Stimulated activated naive CD8-positive, alpha-beta T cell treated with anti-CD3 and anti-CD28 coated beads, Interleukin-15, Interleukin-2, amounts not matched to agents 100 ng/mL and 50 ng/mL, for 24 hours (primary cell): ENCODE measurements around the gene TGIF2.

ENCODE experiments used
- H3K27ac Mint-ChIP-seq: one replicate; pipeline ENCODE4 v1.8.0; 2021; ENCODE audit warnings: mild to moderate bottlenecking, mixed read lengths
- H3K27me3 Mint-ChIP-seq: one replicate; pipeline ENCODE4 v1.8.0; 2021; ENCODE audit warnings: mixed read lengths
- H3K36me3 Mint-ChIP-seq: one replicate; pipeline ENCODE4 v1.8.0; 2021; ENCODE audit warnings: low read depth, mixed read lengths
- H3K4me1 Mint-ChIP-seq: one replicate; pipeline ENCODE4 v1.8.0; 2021; ENCODE audit warnings: low read depth, mixed read lengths
- H3K4me3 Mint-ChIP-seq: one replicate; pipeline ENCODE4 v1.8.0; 2021; ENCODE audit warnings: mild to moderate bottlenecking, mixed read lengths
- H3K9me3 Mint-ChIP-seq: one replicate; pipeline ENCODE4 v1.8.0; 2021; ENCODE audit warnings: mixed read lengths

The TGIF2 gene

DNA sequence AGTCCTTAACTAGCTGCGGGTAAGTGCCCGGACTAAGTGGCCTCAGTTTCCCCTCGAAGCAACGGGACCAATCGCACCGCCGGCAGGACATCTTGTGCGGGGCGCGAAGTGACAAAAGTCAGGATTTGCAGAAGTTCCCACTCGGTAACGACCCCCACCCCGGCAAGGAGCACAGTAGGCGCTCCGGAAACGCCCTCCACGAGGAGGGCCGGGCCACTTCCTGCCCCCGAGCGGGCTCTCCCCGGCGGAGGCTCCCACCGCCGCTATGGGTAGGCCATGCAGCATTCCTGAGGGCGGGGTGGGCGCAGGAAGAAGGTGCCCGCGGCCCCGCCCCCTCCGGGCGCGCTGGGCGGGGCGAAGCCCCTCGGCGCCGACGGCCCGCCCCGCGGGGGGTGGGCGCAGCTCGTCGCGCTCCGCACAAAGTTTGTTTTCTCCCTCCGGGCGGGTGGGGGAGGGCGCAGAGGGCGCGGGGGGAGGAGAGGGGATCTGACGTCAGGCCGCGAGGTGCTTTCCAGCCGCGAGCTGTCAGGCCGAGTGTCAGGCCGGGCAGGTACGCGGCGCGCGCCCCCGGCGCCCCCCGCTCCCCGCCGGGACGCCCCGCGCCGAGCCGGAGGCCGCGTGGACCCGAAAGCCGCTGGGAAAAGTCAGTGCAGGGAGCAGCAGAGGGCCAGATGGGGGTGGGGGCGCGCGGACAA lies at the start of gene TGIF2:
TGIF2 (plus strand) TSS at position 495 of the 695 bp plus-strand sequence. CDS start 5,178 bp downstream, outside the sequence.
- H3K27ac Mint-ChIP-seq, result peak within 1 kb of the TSS; percentile 98

DNA sequence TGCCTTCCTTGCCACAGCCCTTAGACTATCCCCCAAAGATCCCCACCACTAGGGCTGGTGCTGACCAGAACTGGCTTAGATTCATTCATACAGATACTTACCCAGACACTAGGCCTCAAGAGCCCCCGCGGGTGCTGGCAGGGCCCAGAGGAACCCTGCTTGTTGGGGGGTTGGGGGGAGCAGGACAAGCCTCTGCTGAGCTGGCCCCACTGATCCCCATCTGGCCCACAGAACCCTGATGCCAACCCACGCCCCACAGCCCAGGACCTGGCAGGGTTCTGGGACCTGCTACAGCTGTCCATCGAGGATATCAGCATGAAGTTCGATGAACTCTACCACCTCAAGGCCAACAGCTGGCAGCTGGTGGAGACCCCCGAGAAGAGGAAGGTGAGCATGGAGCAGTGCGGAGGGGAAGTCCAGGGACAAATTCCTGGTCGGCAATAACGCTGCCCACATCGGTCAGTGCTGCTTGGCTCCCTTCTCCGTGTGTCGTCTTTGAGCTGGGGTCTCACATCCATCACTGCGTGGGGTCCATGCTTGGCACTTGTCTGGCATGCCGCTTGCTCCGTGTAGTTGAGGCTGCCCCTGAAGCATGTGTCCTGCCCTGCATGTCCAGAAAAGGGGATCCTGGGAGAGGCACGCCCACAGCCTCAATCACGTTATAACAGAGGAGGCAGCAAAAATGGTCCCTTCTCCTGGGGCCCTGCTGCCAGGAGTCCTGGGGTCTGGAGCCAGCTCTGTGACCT lies 47.6 kb upstream of the TGIF2 start:
- Mint-ChIP-seq H3K4me3 (no peak overlapping the region), H3K27ac (no peak overlapping the region), H3K9me3 (no peaks in the 10 kb centered on the region), H3K4me1 (no peaks in the 10 kb centered on the region), H3K36me3 (peaks cover 16% of the 10 kb centered on the region), H3K27me3 (no peaks in the 10 kb centered on the region)

More for the DNA sequence above, at the start of gene TGIF2:
- H3K36me3 Mint-ChIP-seq, result peaks cover 20% of the 10 kb centered on the region
- no peaks in the 10 kb centered on the region for H3K9me3 Mint-ChIP-seq
- H3K4me3 Mint-ChIP-seq, result peak within 1 kb of the TSS; percentile 98
- no peaks in the 10 kb centered on the region for H3K27me3 Mint-ChIP-seq
- H3K4me1 Mint-ChIP-seq, result peaks cover 45% of the 10 kb centered on the region

DNA sequence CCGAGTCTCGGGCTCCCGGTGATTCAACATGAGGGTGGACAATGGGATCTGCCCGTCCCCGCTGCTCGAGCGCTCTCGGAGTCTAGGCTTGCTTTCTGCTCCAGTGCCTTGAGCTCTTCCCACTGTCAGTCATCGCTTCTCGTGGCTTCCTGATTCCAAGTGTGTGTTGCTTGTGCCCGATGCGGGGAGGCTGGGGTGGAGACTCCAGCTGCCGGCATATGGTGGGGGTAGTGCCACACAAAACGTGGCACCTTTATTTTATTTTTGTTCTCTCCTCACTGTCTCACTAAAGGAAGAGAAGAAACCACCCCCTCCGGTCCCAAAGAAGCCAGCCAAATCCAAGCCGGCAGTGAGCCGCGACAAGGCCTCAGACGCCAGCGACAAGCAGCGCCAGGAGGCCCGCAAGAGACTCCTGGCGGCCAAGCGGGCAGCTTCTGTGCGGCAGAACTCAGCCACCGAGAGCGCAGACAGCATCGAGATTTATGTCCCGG lies 46.8 kb upstream of the TGIF2 start:
- no peaks in the 10 kb centered on the region for H3K27me3 Mint-ChIP-seq
- peaks cover 16% of the 10 kb centered on the region for H3K36me3 Mint-ChIP-seq
- no peaks in the 10 kb centered on the region for H3K4me1 Mint-ChIP-seq
- H3K9me3 Mint-ChIP-seq, result no peaks in the 10 kb centered on the region
- no peak overlapping the region for H3K4me3 Mint-ChIP-seq
- H3K27ac Mint-ChIP-seq, result no peak overlapping the region

DNA sequence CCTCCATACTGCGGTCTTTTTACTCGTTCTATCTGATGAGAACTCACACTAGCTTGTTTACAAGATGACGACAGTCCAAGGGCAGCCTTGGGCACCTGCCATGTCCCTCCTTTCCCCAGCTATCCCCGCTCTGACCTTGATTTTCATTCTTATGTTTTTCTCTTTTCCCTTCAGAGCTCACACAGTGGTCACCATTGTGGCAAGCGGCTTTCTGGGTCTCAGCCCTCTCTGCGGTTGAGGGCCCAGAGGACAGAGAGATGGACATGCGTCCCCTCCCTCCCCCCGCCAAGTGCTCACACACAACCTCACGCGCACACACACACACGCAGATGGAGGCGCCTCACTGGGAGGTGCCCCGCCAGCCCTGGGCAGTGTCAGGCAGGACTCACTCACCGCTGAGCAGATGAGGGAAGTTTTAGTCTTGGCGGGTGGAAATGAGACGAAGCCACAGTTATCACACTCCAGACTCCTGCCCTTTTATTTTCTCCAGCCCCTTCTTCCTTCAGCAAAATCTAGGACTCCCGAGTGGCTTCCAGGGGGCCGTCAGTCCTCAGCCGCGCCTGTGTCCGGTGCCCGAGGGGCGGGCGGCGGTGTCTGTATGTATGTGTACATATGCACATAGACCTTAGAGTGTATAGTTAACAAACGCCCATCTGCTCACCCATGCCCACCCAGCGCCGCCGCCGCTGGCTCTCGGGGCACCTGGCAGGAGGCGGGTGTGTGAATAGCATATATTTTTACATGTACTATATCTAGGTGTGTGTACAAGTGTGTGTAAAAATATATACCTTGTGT lies 45.9 kb upstream of the TGIF2 start:
- H3K4me3 Mint-ChIP-seq, result no peak overlapping the region
- H3K4me1 Mint-ChIP-seq, result no peaks in the 10 kb centered on the region
- no peaks in the 10 kb centered on the region for H3K9me3 Mint-ChIP-seq
- H3K36me3 Mint-ChIP-seq, result peaks cover 16% of the 10 kb centered on the region
- H3K27ac Mint-ChIP-seq, result no peak overlapping the region
- no peaks in the 10 kb centered on the region for H3K27me3 Mint-ChIP-seq

DNA sequence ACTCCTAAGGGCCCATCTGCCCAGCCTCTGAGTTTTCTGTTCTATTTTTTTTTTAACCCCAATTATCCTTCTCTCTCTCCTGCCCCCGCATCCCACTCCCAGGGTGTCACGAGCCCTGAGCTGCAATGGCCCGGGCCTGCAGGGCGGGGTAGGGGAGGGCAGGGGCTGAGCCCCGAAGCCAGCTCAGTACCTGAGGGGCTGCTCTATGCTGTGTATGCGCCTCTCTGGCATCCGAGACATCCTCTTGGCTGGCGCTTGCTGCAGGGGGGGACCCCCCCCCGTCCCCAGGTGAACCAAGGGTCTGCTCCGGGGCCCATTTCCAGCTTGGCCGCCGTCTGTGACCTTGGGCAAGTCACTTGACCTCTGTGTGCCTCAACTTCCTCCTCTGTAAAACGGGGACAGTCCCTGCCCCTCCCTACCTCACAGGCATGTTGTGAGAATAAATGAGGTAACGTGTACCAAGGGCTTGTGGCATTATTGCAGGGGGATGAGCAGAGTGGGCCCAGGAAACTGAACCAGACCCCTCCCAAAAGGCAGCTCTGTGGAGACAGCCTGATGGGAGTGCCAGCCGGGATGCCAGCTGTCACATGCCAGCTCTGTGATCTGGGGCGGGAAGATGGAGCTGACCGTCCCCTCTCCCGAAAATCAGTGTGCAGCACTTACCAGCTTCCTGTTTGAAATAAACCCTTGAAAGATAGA lies 45.1 kb upstream of the TGIF2 start:
- Mint-ChIP-seq H3K27me3 (no peaks in the 10 kb centered on the region), H3K4me3 (no peak overlapping the region), H3K27ac (no peak overlapping the region), H3K36me3 (peaks cover 16% of the 10 kb centered on the region), H3K9me3 (no peaks in the 10 kb centered on the region), H3K4me1 (no peaks in the 10 kb centered on the region)

DNA sequence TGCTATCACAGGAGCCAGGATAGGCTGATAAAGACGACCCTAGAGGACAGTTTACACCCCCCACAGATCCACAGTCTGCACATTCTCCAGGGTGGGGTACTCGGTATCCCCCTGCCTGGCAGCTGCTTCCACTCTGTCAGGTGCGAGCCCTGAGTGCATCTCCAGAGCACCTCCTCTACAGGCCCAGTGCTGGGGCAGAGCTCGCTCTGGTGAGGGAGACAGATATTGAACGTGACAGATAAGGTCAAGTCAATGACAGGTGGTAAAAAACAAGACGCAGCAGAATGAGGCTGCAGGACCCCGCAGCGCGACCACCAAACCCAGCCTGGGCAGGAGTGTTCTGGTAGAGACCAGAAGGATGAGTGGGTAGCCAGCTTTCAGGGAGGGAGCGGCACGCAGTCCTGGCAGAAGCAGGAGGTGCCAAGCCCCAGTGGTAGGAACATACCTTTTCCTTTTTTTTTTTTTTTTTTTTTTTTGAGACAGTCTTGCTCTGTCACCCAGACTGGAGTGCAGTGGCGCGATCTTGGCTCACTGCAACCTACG lies 44.5 kb upstream of the TGIF2 start:
- H3K36me3 Mint-ChIP-seq, result peaks cover 16% of the 10 kb centered on the region
- no peak overlapping the region for H3K27ac Mint-ChIP-seq
- H3K4me3 Mint-ChIP-seq, result no peak overlapping the region
- H3K4me1 Mint-ChIP-seq, result no peaks in the 10 kb centered on the region
- H3K27me3 Mint-ChIP-seq, result no peaks in the 10 kb centered on the region
- H3K9me3 Mint-ChIP-seq, result no peaks in the 10 kb centered on the region

DNA sequence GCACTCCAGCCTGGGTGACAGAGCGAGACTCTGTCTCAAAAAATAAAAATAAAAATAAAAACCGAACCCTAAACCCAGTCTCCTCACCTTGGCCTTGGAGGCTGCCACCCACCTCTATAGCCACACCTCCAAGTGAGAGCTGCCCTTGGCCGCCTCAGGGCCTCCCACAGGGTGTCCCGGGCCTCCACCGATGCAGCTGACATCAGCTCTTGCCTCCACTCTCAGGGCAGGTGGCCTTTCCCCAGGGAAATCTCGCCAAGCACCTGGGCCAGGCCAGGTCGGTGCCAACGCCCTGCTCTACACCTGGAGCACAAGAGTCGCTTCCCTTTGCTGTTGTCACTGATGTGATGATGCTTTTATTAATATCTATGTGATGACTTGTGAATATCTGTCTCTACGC lies 41.0 kb upstream of the TGIF2 start:
- peaks cover 2% of the 10 kb centered on the region for H3K36me3 Mint-ChIP-seq
- H3K4me1 Mint-ChIP-seq, result no peaks in the 10 kb centered on the region
- no peaks in the 10 kb centered on the region for H3K27me3 Mint-ChIP-seq
- no peak overlapping the region for H3K27ac Mint-ChIP-seq
- no peak overlapping the region for H3K4me3 Mint-ChIP-seq
- no peaks in the 10 kb centered on the region for H3K9me3 Mint-ChIP-seq

DNA sequence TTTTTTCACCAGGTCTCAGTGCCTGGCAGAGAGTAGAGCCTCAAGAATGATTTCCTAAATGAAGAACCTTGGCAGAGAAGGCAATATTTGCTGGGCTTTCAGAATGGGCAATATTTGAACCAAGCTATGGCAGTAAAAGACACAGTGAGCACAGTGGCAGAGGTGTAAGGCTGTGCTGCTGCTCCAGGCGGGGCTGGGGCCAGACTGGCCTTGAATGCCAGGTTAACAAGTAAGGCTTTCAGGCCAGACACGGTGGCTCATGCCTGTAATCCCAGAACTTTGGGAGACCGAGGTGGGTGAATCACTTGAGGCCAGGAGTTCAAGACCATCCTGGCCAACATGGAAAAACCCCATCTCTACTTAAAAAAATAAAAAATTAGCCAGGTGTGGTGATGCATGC lies 40.6 kb upstream of the TGIF2 start:
- Mint-ChIP-seq H3K4me1 (no peaks in the 10 kb centered on the region), H3K36me3 (no peaks in the 10 kb centered on the region), H3K27ac (no peak overlapping the region)

DNA sequence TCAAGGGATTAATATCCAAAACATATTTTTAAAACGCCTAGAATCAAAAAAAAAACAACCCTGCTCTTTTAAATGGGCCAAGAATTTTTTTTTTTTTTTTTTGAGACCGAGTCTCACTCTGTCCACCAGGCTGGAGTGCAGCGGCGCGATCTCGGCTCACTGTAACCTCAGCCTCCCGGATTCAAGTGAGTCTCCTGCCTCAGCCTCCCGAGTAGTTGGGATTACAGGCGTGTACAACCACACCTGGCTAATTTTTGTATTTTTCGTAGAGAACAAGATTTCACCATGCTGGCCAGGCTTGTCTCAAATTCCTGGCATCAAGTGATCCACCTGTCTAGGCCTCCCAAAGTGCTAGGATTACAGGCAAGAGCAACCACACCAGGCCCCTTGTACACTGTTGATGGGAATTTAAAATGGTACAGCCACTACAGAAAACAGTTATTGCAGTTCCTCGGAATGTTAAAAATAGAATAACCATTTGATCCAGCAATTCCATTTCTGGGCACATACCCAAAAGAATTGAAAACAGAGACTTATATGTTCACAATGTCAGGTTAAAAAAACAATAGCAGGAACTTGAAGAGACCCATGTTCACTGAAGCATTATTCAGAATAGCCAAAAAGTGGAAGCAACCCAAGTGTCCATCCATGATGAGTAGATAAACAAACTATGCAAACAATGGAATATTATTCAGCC lies 35.2 kb upstream of the TGIF2 start:
- H3K27me3 Mint-ChIP-seq, result no peaks in the 10 kb centered on the region
- H3K36me3 Mint-ChIP-seq, result no peaks in the 10 kb centered on the region
- no peak overlapping the region for H3K4me3 Mint-ChIP-seq
- H3K27ac Mint-ChIP-seq, result no peak overlapping the region
- peaks cover 3% of the 10 kb centered on the region for H3K4me1 Mint-ChIP-seq
- no peaks in the 10 kb centered on the region for H3K9me3 Mint-ChIP-seq

More for the DNA sequence above, 40.6 kb upstream of the TGIF2 start:
- Mint-ChIP-seq H3K9me3 (no peaks in the 10 kb centered on the region), H3K27me3 (no peaks in the 10 kb centered on the region), H3K4me3 (no peak overlapping the region)

DNA sequence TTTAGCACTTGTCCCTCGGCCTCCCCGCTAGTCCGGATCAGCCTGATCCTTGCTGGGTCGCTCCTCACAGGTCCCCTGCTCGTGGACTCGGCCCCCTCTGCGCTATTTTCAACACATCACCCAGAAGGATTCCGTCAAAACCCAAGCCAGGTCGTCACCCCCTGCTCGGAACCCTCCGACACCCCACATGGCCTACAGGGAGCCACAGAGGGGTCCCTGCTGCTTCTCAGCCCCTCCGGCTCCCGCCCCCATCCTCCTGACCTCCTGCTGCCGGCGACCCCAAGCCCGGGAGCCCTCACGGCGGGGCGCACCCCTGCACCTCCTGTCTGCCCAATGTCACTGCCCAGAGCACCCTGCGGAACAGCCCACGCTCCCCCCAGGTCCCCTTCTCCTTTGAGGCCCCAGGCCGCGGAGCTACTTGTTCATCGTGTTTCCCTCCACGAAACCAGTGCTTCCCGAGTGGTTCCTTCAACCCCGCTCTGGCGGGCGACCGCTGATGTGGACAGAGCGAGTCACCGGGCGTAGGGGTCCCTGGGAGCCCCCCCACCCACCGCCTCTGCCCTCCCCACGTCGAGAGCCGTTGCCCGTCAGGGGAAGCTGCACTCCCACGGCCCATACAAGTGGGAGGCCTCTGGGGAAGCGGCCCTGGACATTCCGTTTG lies 32.7 kb upstream of the TGIF2 start:
- H3K9me3 Mint-ChIP-seq, result no peaks in the 10 kb centered on the region
- H3K27me3 Mint-ChIP-seq, result no peaks in the 10 kb centered on the region
- no peak overlapping the region for H3K4me3 Mint-ChIP-seq
- H3K36me3 Mint-ChIP-seq, result no peaks in the 10 kb centered on the region
- H3K27ac Mint-ChIP-seq, result no peak overlapping the region
- peaks cover 3% of the 10 kb centered on the region for H3K4me1 Mint-ChIP-seq

DNA sequence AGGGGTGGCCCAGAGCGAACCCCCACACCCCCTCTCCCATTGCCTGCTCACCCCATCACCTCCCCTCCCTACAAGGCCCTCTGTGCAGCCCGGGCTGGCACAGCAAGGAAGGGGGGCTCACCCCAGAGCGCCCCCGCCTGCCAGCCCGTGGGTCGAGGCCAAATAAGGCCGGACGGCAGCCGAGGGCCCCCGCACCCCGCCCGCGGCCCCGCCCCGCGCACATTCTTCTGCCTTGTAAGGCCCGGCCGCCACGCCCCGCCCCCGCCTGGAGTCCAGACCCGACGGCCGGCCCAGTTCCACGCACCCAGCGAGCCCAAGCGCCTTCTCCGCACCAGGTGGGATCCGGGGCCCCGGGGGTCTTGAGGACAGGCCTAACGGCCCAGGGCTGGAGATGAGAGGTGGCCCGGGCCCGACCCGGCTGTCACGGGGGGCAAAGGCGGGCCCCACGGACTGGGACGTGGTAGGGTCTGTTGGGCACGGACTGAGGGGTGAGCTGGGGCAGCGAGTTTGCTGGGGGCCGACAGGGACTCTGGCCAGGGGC lies 32.1 kb upstream of the TGIF2 start, which contains the start of gene MYL9:
MYL9 (plus strand) TSS at position 293 of the 541 bp plus-strand sequence. CDS start 3,366 bp downstream, outside the sequence.
- Mint-ChIP-seq H3K27ac (no peak within 1 kb of the TSS), H3K9me3 (no peaks in the 10 kb centered on the region), H3K4me3 (no peak within 1 kb of the TSS), H3K27me3 (no peaks in the 10 kb centered on the region), H3K4me1 (peaks cover 3% of the 10 kb centered on the region), H3K36me3 (no peaks in the 10 kb centered on the region)

DNA sequence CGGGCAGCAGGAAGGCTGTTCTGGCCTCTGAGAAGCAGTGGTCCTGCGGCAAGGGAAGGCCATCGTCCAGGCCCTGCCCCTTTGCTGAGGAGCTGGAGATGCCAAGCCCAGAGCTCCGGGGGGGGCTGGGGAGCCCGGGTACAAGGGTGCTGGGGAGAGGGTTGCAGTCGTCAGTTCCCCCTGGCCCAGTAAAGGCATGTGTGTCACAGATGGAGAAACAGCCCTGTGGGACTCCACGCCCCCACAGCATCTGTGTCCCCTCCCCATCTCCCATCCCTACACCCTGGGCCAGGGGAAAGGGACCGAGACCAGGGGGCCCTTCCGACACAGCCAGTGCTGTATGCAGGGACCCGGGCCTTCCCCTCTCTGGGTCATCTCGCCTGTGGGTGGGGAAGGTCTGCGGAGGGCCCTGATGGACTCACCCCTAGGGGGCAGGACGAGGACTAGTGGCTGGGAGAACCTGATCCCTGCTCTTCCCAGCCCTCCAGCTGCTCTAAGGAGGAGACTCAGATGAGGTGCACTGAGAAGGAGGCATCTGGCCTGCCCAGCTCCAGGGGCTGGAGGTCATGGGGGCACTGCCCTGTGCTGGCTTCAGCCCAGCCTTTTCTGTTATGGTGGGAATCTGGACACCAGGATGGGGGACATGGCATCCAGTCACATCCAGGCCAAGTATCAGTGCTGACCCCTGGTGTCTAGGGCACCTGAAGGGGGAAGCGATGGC lies 31.5 kb upstream of the TGIF2 start:
- Mint-ChIP-seq H3K36me3 (no peaks in the 10 kb centered on the region), H3K27me3 (no peaks in the 10 kb centered on the region), H3K9me3 (no peaks in the 10 kb centered on the region), H3K4me3 (no peak overlapping the region), H3K27ac (no peak overlapping the region), H3K4me1 (peaks cover 3% of the 10 kb centered on the region)
